ENCODE measurements around the gene PNPLA2. TPM values are rescaled to one million over a fixed set of nuclear protein-coding genes. Genes with fewer than 3 reads are reported as not detected.

The PNPLA2 gene
- total RNA-seq, 1 donor from 2014 or later, result 34.7 TPM

- DNase-seq (ENCODE audit: low read depth), result no peak
- no peak overlapping the region for H3K4me3 ChIP-seq (ENCODE audit: low read depth, low read length)
- TF ChIP-seq CTCF (conservative IDR thresholded peaks at IDR 0.05; ENCODE audit: low read depth, low read length), result no peak
Observed at GRCh38 chr11:861105-861479, 42.4 kb downstream of the PNPLA2 start.

GRCh38 chr11:862081-862661 is 43.5 kb downstream of the PNPLA2 start:
- no peak for DNase-seq (ENCODE audit: low read depth)
- no peak overlapping the region for H3K4me3 ChIP-seq (ENCODE audit: low read depth, low read length)
- no peak for TF ChIP-seq CTCF (conservative IDR thresholded peaks at IDR 0.05; ENCODE audit: low read depth, low read length)

- no peak for DNase-seq (ENCODE audit: low read depth)
- no peak overlapping the region for H3K4me3 ChIP-seq (ENCODE audit: low read depth, low read length)
- TF ChIP-seq CTCF (conservative IDR thresholded peaks at IDR 0.05; ENCODE audit: low read depth, low read length), result no peak
Observed at GRCh38 chr11:862696-863022, 43.9 kb downstream of the PNPLA2 start.

GRCh38 chr11:863023-863909 is 44.6 kb downstream of the PNPLA2 start:
- no peak for DNase-seq (ENCODE audit: low read depth)
- H3K4me3 ChIP-seq (ENCODE audit: low read depth, low read length), result no peak overlapping the region
- TF ChIP-seq CTCF (conservative IDR thresholded peaks at IDR 0.05; ENCODE audit: low read depth, low read length), result no peak

- no peak overlapping the region for H3K4me3 ChIP-seq (ENCODE audit: low read depth, low read length)
- no peak for TF ChIP-seq CTCF (conservative IDR thresholded peaks at IDR 0.05; ENCODE audit: low read depth, low read length)
- DNase-seq (ENCODE audit: low read depth), result no peak
Observed at GRCh38 chr11:863910-864827, 45.5 kb downstream of the PNPLA2 start.

- no peak for TF ChIP-seq CTCF (conservative IDR thresholded peaks at IDR 0.05; ENCODE audit: low read depth, low read length)
- DNase-seq (ENCODE audit: low read depth), result no peak
- H3K4me3 ChIP-seq (ENCODE audit: low read depth, low read length), result no peak overlapping the region
Observed at GRCh38 chr11:864898-865297, 46.2 kb downstream of the PNPLA2 start.

Data from epithelial cell of proximal tubule (primary cell).